SK-N-DZ (cell line): ENCODE results near the gene RND1.
"Not testable (repeated sequence)": the region's sequence is repeated elsewhere in the genome, so short reads cannot be mapped to it uniquely, and the experiment has no call there.

Experiments used
- DNase-seq: peaks from one replicate; pipeline ENCODE4 v3.0.0-alpha.2; 2015; ENCODE audit warnings: low spot score

Gene RND1

GRCh38 chr12:48868451-48868850 lies 2.8 kb upstream of the RND1 start:
- no peak for DNase-seq

GRCh38 chr12:48866052-48866711 lies 512 bp upstream of the RND1 start:
- DNase-seq, result no peak

- no peak for DNase-seq
These were observed 2.4 kb downstream of the RND1 start for GRCh38 chr12:48863291-48863690.

- DNase-seq, result no peak
These were observed 2.9 kb downstream of the RND1 start for GRCh38 chr12:48862760-48863159.

- DNase-seq, result no peak
These were observed 4.6 kb downstream of the RND1 start for GRCh38 chr12:48861111-48861510.

GRCh38 chr12:48860236-48860635 lies 5.4 kb downstream of the RND1 start:
- not testable (repeated sequence) for DNase-seq

- no peak for DNase-seq
These were observed 6.1 kb downstream of the RND1 start for GRCh38 chr12:48859607-48860006.

- DNase-seq, result no peak
These were observed 7.6 kb downstream of the RND1 start for GRCh38 chr12:48858043-48858442.

- DNase-seq, result no peak
These were observed 8.2 kb downstream of the RND1 start for GRCh38 chr12:48857278-48857994.

GRCh38 chr12:48856379-48856778 lies 9.3 kb downstream of the RND1 start:
- no peak for DNase-seq

- not testable (repeated sequence) for DNase-seq
These were observed 10.7 kb downstream of the RND1 start for GRCh38 chr12:48854932-48855331.

- DNase-seq, result no peak
These were observed 11.2 kb downstream of the RND1 start for GRCh38 chr12:48854488-48854887.

- DNase-seq, result peak; percentile 89
These were observed 12.7 kb downstream of the RND1 start for GRCh38 chr12:48852734-48853688.

GRCh38 chr12:48851883-48852733 lies 13.6 kb downstream of the RND1 start, which contains the start of gene DDX23:
DDX23 (minus strand) TSS chr12:48852163; CDS start chr12:48845782, 6,381 bp downstream.
- DNase-seq, result peak; percentile 96

GRCh38 chr12:48842021-48842420 lies 23.6 kb downstream of the RND1 start:
- DNase-seq, result not testable (repeated sequence)

- no peak for DNase-seq
These were observed 27.6 kb downstream of the RND1 start for GRCh38 chr12:48838048-48838447.

GRCh38 chr12:48832321-48833060 lies 33.2 kb downstream of the RND1 start:
- DNase-seq, result no peak

- DNase-seq, result no peak
These were observed 34.4 kb downstream of the RND1 start for GRCh38 chr12:48831257-48831656.

- DNase-seq, result no peak
These were observed 36.7 kb downstream of the RND1 start for GRCh38 chr12:48828841-48829575.

- no peak for DNase-seq
These were observed 37.4 kb downstream of the RND1 start for GRCh38 chr12:48828293-48828692.
